HG03571 (cell line): ENCODE measurements around the gene MCU.
"Not testable (repeated sequence)": the region's sequence is repeated elsewhere in the genome, so short reads cannot be mapped to it uniquely, and the experiment has no call there.

Experiments used
- ATAC-seq: cut with Tn5 transposase; IDR thresholded peaks from one replicate; pipeline ENCODE4 v1.9.1; 2021; ENCODE audit not compliant: unreplicated experiment

Gene MCU

DNA sequence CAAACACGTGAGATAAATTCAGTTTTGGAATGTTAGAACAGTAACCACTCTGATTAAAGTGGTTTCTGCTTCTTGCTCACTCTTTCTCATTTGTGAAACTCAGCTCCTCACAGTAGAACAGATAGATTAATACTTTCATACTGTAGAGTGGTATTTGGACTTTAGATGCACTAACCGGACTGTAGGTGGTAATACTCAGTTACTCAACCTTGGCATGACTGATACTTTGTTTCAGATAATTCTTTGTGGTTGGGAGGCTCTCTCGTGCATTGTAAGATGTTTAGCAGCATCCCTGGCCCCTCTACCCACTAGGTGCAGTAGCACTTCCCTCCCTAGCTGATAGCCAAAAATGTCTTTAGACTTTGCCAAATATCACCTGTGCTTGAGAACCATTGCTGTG lies 37.6 kb downstream of the MCU start:
- peak; percentile 57 for ATAC-seq

DNA sequence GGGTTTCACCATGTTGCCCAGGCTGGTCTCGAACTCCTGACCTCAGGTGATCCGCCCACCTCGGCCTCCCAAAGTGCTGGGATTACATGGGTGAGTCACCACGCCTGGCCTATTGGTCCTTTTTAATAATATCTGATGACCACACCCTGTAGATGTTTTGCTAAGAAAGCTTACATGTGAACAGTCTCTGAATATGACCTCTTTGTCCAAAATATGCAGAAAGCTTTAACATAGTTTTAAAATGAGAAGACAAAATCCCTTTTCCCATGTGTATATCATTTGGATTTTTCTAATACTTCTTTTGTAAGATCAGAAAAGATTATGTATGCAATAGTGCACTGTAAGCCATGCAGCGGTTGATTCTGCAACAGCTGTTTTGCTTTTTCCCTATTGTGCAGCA lies 38.5 kb downstream of the MCU start:
- no peak for ATAC-seq

DNA sequence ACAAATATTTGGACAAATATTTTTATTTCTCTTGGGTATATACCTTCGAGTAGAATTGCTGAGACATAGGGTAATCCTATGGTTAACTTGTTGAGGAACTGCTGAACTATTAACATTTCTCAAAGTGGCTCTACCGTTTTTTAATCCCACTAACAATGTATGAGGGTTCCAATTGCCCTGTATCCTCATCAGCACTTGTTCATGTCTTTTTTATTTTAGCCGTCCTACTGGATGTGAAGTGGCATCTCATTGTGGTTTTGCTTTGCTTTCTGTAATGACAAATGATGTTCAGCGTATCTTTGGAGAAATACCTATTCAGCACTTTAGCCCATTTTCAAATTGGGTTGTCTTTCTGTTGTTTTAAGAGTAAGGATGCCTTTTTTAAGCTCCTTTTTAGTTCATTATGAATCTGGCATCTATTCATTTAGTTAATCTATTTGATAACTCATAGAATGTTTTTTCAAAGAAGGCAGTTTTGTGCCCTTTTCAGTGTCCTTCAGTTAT lies 40.0 kb downstream of the MCU start:
- ATAC-seq, result no peak

DNA sequence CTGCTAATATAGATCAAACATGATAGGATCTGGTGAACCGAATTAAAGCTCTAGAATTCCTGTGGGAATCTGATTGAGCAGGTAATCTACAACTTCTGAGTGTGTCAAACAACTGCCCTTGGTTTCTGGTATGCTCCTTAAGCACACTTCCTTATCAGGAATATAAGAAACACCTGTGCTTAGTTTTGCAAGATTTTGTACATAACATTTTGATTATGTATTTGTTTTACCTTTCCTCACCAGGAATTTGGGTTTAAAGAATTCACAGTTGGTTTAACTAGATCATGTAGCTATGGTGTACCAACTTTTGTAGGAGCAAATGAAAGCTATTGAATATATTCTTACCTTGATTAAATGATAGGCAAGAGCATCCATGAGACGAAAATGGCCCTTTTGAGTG lies 40.6 kb downstream of the MCU start:
- no peak for ATAC-seq

DNA sequence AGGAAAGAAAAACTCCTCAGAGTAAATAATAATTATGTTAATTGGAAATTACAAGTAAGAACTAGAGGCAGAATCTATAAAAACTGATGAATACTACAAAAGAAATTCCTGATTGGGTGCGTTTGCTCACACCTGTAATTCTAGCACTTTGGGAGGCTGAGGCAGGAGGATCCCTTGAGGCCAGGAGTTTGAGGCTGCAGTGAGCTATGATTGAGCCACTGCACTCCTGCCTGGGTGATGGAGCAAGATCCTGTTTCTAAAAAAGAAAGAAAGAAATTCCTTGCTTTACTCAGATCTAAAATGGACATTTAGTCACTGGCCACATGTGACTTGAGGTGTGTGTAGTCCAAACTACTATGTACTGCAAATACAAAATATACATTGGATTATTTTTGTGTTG lies 42.0 kb downstream of the MCU start:
- ATAC-seq, result no peak

DNA sequence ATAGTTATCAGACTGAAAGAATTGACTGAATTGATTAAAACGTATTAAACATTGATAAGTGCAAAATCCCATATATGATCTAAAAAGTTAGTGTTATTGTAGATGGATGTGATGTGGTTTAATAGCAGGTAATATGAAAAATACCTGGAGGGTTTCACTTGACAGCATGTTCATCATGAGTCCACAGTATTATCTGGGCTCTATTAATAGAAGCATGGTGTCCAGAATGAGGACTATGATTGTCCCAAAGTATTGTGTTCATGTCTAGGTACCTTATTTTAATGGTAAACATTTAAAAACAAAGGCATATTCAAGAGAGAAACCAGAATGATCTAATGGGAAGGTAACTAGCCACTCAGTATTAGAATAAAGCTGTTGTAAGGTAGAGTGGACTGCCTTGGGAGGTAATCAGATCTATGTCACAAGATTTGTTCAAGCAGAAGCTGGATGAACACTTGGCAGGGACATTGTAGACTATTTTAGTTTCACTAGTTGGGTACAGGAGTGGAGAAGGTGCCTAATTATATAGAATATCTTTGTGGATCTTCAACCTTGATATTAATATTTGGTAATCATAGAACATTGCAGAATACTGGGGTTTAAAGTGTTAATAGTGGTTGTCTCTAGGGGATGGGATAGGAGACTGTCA lies 43.5 kb downstream of the MCU start:
- ATAC-seq, result no peak

DNA sequence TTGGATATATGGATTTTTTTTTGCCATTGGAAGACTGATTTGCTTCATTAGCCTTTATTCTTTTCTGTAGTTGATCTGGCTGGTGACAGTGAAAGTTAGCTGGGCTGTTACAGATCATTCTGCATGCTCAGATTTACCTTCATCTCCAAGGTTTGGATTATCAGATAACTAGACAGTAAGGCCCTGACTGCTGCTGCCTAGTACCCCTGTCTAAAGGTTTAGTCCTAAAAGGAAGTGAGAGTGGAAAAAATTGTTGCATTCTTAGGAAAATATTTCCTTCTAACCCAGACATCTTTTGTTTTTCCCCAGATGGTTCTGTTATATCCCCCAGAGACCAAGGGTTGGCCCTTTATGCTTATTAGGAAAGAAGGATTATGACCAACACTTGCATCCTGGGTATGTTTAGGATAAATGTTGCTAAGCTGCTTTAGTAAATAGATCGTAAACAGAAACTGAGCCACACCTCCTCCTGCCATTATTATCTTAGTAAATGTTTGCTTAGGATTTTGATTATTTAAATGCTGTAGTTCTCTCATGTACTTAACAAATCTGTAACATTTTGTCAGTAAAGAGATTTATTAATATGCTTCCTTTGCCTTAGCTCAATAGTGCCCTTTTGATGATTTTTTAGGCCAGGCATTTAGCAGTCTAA lies 44.4 kb downstream of the MCU start:
- ATAC-seq, result no peak

DNA sequence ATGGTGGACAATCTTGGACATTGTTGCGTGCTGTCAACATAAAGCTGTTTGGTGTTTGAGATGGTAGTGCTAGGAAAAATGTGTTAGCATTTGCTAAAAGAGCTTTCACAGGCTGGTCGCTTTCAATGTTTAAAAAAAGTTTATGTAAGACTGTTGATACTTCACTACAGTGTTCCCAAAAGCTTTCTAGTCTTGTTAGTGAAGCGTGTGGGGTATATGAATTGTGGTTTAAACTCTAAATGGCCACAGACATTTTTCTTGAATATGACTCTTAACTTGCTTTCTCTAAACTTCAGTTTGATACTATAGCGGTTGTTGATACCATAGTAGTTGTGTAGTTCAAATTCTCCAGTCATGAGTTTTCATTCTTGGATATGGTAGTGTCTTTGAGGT lies 44.9 kb downstream of the MCU start:
- ATAC-seq, result no peak

DNA sequence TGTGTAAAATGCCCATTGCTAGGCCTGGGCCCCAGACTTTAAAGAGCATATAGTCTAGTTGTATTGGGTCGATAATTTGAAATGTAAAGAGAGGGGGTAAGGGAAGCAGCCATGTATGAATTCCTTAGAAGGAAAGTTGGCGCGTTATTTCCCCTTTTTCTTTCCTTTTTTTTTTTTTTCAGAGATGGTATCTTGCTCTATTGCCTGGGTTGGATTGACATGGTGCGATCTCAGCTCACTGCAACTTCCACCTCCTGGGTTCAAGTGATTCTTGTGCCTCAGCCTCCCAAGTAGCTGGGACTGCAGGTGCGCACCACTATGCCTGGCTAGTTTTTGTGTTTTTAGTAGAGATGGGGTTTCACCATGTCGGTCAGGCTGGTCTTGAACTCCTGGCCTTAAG lies 45.4 kb downstream of the MCU start:
- not testable (repeated sequence) for ATAC-seq

DNA sequence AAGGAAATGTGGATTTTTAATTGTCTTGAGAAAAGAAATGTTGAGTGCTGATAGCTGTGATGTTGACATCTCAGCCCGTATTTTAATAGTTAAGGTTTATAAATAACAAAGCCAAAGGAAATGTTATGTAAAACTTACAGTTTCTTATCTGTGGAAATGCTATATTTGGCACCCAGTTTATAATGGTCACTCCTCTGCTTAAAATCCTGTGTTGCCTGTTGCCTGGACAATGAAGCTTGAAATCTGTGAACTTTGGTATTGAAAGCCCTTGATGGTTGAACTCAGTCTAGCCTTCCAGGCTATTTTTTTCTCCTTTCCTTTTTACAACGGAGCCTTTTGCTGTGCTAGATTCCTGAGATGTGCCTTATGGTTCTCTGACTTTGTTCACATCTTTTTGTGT lies 46.5 kb downstream of the MCU start:
- no peak for ATAC-seq

DNA sequence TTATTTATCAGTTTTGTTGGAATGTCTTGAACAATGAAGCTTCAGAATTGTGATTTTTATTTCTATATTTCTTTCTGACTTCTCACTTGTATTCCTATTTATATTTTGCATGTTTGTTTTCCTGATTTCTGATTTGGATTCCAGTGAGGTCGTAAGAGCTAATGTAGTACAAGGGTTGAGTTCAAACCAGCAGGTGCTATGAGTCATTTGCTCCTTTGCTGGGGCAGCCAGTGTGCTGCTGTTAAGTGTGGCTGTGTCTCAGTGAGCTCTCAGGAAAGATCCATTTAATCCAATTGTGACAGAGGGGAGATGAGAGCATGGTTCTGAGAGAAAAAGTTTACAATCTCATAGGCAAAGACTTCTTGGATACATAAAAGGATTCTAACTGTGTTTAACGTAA lies 48.6 kb downstream of the MCU start:
- no peak for ATAC-seq

DNA sequence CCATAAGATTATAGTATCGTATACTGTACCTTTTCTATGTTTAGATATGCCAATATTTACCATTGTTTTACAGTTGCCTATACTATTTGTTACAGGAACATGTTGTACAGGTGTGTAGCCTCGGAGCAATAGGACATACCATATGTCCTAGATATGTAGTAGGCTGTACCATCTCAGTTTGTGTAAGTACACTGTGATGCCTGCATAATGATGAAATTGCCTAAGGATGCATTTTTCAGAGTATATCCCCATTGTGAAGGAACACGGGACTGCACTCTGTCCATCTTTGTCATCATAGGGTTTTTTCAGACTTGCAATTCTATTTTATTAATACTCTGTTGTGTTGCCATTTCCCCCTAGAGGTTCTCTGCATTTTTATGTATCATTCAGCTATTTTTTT lies 50.1 kb downstream of the MCU start:
- ATAC-seq, result no peak

DNA sequence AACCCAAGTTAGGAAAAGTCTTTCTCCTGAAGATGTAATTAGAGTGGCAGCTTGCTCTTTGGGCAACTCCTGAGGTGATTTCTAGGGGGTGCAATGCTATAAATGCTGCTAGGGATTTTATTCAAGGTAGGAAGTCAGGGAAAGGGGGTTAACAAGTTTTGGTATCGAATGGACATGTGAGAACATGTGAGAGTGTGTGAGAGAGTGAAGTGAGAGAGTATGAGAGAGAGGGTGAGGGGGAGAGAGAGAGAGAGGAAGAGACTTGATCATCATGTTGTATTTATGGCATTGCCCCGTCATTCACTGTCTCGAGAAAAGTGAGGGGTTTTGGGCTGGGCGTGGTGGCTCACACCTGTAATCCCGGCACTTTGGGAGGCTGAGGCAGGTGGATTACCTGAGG lies 50.9 kb downstream of the MCU start:
- ATAC-seq, result no peak

DNA sequence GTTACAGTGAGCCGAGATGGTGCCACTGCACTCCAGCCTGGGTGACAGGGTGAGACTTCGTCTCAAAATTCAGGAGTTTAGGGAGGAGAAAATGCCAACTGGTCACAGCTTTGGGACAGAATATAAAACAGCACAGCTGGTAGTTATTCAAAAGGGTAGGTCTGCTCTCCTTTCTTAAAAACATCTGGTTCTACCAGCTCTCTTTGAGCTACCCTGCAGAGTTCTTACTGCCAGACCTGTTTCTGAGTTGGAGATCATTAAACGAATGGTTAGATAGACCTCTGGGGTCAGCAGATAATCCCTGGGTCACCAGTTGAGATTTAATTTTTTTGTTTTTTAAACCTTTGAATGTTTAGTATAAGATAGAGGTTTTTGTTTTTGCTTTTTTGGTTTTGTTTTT lies 52.6 kb downstream of the MCU start:
- ATAC-seq, result no peak

DNA sequence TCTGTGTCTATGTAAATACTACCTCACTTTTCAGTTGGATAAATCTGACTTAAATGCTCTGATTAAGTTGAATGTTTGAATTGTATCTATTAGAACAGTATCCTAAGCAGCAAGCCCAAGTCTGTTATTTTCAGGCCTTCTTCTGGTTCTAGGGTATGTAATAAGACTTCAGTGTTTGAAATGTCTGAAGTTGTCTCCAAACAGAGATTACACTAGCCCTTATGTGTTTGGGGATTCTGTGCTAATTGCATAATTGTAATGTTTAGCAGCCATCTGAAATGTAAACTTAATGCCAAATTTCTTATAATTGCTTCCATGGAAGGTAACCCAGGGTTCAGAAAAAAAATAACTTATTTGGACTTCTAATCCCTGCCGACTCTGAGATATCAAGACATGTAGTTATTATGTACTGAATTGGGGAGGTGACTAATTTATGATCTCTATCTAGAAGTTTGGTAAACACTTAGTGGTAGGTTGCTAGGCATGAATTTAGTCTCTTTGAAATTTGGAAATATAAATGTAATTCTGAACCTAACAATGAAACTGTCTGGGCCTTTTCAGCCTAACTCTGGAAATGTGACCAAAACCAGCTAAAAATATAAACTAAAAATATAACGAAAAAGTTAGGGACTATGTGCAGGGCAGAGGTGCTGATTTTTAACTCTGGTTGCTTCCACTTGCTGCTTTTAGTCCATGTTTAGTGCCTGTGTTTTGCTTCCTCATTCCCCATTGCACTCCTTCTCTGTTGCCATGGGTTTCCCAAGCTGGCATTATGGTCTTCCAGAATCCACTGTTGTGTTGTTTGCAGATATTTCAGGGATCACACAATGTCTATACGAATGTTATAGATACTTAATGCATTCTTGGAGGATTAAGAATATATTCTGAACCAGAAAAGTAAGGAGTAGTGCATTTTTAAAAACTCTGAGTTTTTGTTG lies 54.8 kb downstream of the MCU start:
- ATAC-seq, result no peak

DNA sequence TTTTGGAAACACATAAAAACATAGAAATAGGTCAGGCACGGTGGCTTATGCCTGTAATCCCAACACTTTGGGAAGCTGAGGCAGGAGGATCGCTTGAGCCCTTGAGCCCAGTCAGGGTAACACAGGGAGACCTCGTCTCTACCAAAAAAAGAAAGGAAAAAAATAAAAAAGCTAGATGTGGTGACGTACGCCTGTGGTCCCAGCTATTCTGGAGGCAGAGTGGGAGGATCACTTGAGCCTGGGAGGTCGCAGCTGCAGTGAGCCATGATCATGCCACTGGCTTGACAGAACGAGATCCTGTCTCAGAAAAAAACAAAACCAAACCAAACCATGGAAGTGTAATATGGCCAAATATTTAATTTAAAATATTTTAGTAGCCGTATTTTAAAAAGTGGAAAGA lies 55.6 kb downstream of the MCU start:
- ATAC-seq, result no peak

DNA sequence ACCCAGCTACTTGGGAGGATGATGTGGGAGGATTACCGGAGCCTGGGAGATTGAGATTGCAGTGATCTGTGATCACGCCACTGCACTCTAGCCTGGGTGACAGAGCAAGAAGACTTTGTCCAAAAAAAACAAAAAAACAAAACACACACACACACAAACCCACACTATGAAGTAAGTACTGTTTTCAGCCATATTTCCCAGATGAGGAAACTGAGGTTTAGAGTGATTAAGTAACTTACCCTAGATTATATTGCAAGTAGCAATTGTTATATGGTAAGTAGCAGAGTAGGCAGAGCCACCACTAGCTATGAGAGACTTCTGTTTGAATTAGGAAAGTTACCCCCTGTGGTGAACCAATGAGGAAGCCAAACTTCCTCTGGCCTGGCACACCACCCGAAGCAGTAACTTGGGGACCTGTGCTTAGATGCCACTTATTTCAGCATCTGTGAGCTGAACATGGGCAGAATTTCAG lies 61.9 kb downstream of the MCU start:
- no peak for ATAC-seq

DNA sequence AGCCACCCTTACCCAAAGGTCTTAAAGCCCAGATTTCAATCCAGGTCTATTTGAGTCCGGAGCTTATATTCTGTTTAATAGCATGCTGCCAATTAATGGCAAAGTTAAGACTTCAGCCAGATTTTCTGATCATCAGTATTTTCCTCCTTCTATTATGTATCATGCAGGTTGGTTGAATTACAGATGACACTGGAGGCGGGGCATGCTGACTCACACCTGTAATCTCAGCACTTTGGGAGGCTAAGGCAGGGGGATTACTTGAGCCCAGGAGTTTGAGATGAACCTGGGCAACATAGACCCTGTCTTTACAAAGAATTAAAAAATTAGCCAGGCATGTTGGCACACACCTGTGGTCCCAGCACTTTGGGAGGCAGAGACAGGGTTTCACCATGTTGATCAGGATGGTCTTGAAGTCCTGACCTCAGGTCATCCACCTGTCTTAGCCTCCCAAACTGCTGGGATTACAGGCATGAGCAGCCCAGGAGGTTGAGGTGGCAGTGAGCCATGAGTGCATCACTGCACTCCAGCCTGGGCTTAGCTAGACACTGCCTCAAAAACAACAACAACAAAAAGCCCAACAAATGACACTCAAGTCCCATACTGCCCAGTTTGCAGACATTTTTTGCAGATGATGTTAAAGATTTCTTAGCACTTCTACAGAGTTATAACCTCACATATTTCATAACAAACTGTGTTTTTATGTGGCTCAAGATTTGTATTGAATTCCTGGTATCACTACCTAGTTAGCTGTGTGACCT lies 62.5 kb downstream of the MCU start:
- ATAC-seq, result no peak

DNA sequence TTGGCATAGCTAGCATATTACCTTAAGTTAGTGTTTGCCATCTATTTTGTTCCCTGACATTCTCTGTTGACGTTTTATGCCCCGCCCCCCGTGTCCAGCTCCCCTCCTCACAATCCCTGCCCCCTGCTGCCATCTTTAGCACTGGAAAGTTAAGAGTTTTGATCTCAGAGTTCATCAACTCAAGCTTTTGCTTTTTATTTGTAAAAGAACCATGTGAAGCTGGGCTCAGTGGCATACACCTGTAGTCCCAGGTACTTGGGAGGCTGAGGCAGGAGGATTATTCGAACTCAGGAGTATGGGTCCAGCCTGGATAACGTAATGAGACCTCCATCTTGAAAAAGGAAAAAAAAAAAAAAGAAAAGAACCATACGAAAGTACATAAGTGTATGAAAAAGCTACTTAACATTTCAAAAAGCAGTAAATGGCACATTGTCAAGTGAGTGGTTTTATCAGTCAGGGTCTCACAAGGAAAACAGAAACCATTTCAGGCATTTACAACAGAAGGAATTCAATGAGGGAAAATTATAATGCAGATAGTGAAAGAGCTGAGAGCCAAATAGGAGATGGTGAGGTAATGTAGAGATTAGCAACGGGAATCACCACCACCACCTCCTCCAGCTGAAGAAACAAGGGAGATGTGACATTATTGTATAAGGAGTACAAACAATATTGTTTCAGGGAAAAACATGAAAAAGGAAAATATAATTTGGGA lies 64.9 kb downstream of the MCU start:
- no peak for ATAC-seq

DNA sequence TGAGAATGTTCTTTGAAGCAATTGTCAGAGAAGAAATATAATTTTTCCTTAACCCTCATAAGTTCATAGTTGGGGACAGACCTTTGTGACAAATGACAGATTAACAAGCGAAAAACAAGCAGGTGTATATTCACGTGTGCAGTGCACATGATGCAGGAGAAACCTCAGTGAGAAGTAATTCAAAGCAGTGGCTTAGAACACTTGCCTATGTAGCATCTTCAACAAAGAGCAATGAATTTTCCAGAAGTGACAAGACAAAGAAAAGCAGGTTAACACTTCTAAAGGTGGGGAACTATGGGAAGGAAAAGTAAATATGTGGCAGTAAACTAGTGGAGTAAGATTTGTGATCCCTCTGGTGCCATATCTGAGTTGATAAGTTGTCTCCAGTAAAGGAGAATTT lies 65.8 kb downstream of the MCU start:
- no peak for ATAC-seq
